ENCODE measurements around the gene SOD3. TPM values are rescaled to one million over a fixed set of nuclear protein-coding genes. Genes with fewer than 3 reads are reported as not detected.

Gene SOD3
- total RNA-seq, 1 donor from 2014 or later, result 8.6 TPM

DNA sequence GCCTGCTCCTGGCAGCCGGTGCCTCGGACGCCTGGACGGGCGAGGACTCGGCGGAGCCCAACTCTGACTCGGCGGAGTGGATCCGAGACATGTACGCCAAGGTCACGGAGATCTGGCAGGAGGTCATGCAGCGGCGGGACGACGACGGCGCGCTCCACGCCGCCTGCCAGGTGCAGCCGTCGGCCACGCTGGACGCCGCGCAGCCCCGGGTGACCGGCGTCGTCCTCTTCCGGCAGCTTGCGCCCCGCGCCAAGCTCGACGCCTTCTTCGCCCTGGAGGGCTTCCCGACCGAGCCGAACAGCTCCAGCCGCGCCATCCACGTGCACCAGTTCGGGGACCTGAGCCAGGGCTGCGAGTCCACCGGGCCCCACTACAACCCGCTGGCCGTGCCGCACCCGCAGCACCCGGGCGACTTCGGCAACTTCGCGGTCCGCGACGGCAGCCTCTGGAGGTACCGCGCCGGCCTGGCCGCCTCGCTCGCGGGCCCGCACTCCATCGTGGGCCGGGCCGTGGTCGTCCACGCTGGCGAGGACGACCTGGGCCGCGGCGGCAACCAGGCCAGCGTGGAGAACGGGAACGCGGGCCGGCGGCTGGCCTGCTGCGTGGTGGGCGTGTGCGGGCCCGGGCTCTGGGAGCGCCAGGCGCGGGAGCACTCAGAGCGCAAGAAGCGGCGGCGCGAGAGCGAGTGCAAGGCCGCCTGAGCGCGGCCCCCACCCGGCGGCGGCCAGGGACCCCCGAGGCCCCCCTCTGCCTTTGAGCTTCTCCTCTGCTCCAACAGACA is 4.4 kb downstream of the SOD3 start:
- H3K4me3 Mint-ChIP-seq (ENCODE audit: unreplicated experiment), result no peak overlapping the region
- Histone ChIP-seq H3K27ac (ENCODE audit: low read depth, low read length) (no peak overlapping the region), H3K27me3 (ENCODE audit: insufficient read depth, low read length) (peaks cover 29% of the 10 kb centered on the region), H3K9me3 (ENCODE audit: insufficient read depth, low read depth, low read length) (no peaks in the 10 kb centered on the region), H3K9ac (ENCODE audit: low read length) (no peak overlapping the region), H3K4me1 (ENCODE audit: insufficient read depth, low read length) (peaks cover 21% of the 10 kb centered on the region), H3K4me2 (ENCODE audit: low read length) (peak overlapping the region; percentile 81), H4K20me1 (ENCODE audit: insufficient read depth, low read length) (no peaks in the 10 kb centered on the region), H3K4me3 (ENCODE audit: insufficient read depth, low read depth, low read length) (no peak overlapping the region), H3K79me2 (ENCODE audit: insufficient read depth, low read length) (no peaks in the 10 kb centered on the region), H2AFZ (ENCODE audit: low read depth, low read length) (peak overlapping the region; percentile 78), H3K36me3 (ENCODE audit: insufficient read depth, low read length) (no peaks in the 10 kb centered on the region)
- H3K27ac Mint-ChIP-seq (ENCODE audit: unreplicated experiment), result no peak overlapping the region
- FAIRE-seq, result no peak
- no peak for DNase-seq (ENCODE audit: low read depth)
- H3K27me3 Mint-ChIP-seq (ENCODE audit: low read depth, unreplicated experiment), result peaks cover 43% of the 10 kb centered on the region
- H3K4me1 Mint-ChIP-seq (ENCODE audit: low read depth, unreplicated experiment), result peaks cover 9% of the 10 kb centered on the region
- TF ChIP-seq, protein P1, sequence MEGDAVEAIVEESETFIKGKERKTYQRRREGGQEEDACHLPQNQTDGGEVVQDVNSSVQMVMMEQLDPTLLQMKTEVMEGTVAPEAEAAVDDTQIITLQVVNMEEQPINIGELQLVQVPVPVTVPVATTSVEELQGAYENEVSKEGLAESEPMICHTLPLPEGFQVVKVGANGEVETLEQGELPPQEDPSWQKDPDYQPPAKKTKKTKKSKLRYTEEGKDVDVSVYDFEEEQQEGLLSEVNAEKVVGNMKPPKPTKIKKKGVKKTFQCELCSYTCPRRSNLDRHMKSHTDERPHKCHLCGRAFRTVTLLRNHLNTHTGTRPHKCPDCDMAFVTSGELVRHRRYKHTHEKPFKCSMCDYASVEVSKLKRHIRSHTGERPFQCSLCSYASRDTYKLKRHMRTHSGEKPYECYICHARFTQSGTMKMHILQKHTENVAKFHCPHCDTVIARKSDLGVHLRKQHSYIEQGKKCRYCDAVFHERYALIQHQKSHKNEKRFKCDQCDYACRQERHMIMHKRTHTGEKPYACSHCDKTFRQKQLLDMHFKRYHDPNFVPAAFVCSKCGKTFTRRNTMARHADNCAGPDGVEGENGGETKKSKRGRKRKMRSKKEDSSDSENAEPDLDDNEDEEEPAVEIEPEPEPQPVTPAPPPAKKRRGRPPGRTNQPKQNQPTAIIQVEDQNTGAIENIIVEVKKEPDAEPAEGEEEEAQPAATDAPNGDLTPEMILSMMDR (IDR thresholded peaks at IDR 0.05; ENCODE audit: insufficient read depth, low read depth, low read length), result no peak
- no peak for TF ChIP-seq EZH2 (IDR thresholded peaks at IDR 0.05; ENCODE audit: insufficient read depth, low read length)
- H3K9me3 Mint-ChIP-seq (ENCODE audit: unreplicated experiment), result peaks cover 6% of the 10 kb centered on the region
- peaks cover 3% of the 10 kb centered on the region for H3K36me3 Mint-ChIP-seq (ENCODE audit: low read depth, unreplicated experiment)

DNA sequence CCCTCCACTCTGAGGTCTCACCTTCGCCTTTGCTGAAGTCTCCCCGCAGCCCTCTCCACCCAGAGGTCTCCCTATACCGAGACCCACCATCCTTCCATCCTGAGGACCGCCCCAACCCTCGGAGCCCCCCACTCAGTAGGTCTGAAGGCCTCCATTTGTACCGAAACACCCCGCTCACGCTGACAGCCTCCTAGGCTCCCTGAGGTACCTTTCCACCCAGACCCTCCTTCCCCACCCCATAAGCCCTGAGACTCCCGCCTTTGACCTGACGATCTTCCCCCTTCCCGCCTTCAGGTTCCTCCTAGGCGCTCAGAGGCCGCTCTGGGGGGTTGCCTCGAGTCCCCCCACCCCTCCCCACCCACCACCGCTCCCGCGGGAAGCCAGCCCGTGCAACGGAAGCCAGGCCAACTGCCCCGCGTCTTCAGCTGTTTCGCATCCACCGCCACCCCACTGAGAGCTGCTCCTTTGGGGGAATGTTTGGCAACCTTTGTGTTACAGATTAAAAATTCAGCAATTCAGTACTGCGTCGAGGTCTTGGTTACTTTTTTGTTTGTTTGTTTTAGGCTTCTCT is 5.0 kb downstream of the SOD3 start:
- no peak for DNase-seq (ENCODE audit: low read depth)

More for the DNA sequence above, 5.0 kb downstream of the SOD3 start:
- H2AFZ ChIP-seq (ENCODE audit: low read depth, low read length), result peak overlapping the region; percentile 56
- H3K9me3 Mint-ChIP-seq (ENCODE audit: unreplicated experiment), result peaks cover 6% of the 10 kb centered on the region
- H3K4me3 ChIP-seq (ENCODE audit: insufficient read depth, low read depth, low read length), result no peak overlapping the region
- peaks cover 47% of the 10 kb centered on the region for H3K27me3 Mint-ChIP-seq (ENCODE audit: low read depth, unreplicated experiment)
- H3K9me3 ChIP-seq (ENCODE audit: insufficient read depth, low read depth, low read length), result no peaks in the 10 kb centered on the region
- no peak overlapping the region for H3K27ac Mint-ChIP-seq (ENCODE audit: unreplicated experiment)
- H4K20me1 ChIP-seq (ENCODE audit: insufficient read depth, low read length), result no peaks in the 10 kb centered on the region
- peaks cover 29% of the 10 kb centered on the region for H3K27me3 ChIP-seq (ENCODE audit: insufficient read depth, low read length)
- H3K27ac ChIP-seq (ENCODE audit: low read depth, low read length), result no peak overlapping the region
- FAIRE-seq, result no peak
- H3K4me2 ChIP-seq (ENCODE audit: low read length), result peak overlapping the region; percentile 81
- H3K36me3 Mint-ChIP-seq (ENCODE audit: low read depth, unreplicated experiment), result peaks cover 3% of the 10 kb centered on the region
- peaks cover 14% of the 10 kb centered on the region for H3K4me1 ChIP-seq (ENCODE audit: insufficient read depth, low read length)
- no peak overlapping the region for H3K9ac ChIP-seq (ENCODE audit: low read length)
- H3K4me3 Mint-ChIP-seq (ENCODE audit: unreplicated experiment), result no peak overlapping the region
- peaks cover 3% of the 10 kb centered on the region for H3K4me1 Mint-ChIP-seq (ENCODE audit: low read depth, unreplicated experiment)
- TF ChIP-seq, protein P1 (IDR thresholded peaks at IDR 0.05; ENCODE audit: insufficient read depth, low read depth, low read length), result no peak
- no peak for TF ChIP-seq EZH2 (IDR thresholded peaks at IDR 0.05; ENCODE audit: insufficient read depth, low read length)
- H3K79me2 ChIP-seq (ENCODE audit: insufficient read depth, low read length), result no peaks in the 10 kb centered on the region
- no peaks in the 10 kb centered on the region for H3K36me3 ChIP-seq (ENCODE audit: insufficient read depth, low read length)

Measured in astrocyte (in vitro differentiated cells and primary cell).